ENCODE measurements around the gene INHBB. TPM values are rescaled to one million over a fixed set of nuclear protein-coding genes. Genes with fewer than 3 reads are reported as not detected.

The INHBB gene
- polyA plus RNA-seq, 3 donors, result 0.08 TPM; not detected in 2

DNA sequence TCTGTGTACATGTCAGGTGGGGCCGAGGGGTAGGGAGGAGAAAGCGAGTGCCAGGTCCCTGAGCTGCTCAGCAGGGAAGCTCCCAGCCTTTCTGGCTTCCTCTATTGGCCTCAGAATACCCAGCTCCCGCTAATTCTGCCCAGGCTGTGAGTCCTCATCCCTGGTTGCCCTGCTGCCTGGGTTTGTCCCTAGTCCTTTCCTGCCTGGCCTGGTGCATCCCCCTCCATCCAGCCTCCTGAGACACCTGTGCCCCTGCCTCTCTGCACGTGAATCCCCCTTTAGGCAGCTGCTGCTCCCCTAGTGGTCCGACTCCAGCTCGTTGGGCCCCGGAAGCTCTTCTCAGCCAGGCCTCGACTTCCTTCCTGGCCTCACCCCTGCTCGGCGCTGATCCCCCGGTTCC, 54.6 kb downstream of the INHBB start:
- Histone ChIP-seq H3K36me3 (replicated peaks in 1 of 2; ENCODE audit: control insufficient read depth in 1 of 2, insufficient read depth in 2 of 2, low read length in 2 of 2) (no peaks in the 10 kb centered on the region), H3K27me3 (ENCODE audit: control insufficient read depth in 2 of 2, insufficient read depth in 2 of 2, low read length in 2 of 2) (no peaks in the 10 kb centered on the region), H3K4me3 (replicated peaks in 1 of 3; ENCODE audit: low read depth in 2 of 3, low read length in 3 of 3) (no peak overlapping the region), H4K20me1 (ENCODE audit: insufficient read depth, low read length) (no peaks in the 10 kb centered on the region), H3K9me3 (replicated peaks in 1 of 2; ENCODE audit: control insufficient read depth in 1 of 2, insufficient read depth in 1 of 2, low read length in 2 of 2) (no peaks in the 10 kb centered on the region), H3K27ac (ENCODE audit: low read depth in 1 of 2, low read length in 2 of 2) (no peak overlapping the region), H3K4me2 (replicated peaks; ENCODE audit: extremely low read depth, low read length, poor library complexity, severe bottlenecking) (no peak overlapping the region), H2AFZ (ENCODE audit: insufficient read depth, low read depth, low read length, poor library complexity, severe bottlenecking) (no peak overlapping the region), H3K4me1 (ENCODE audit: control insufficient read depth in 1 of 2, insufficient read depth in 2 of 2, low read length in 2 of 2) (no peaks in the 10 kb centered on the region), H3K9ac (ENCODE audit: insufficient read depth, low read length, poor library complexity, severe bottlenecking) (no peak overlapping the region), H3K79me2 (ENCODE audit: insufficient read depth, low read length) (no peaks in the 10 kb centered on the region)
- Mint-ChIP-seq H3K27me3 (ENCODE audit: low read depth in 3 of 3) (peaks cover 5 to 11% (median 8%) of the 10 kb centered on the region in 3 donors), H3K27ac (no peak overlapping the region), H3K4me3 (no peak overlapping the region), H3K36me3 (no peaks in the 10 kb centered on the region), H3K9me3 (peaks cover 0 to 4% (median 0%) of the 10 kb centered on the region in 7 donors), H3K4me1 (no peaks in the 10 kb centered on the region)
- TF ChIP-seq, protein P1, sequence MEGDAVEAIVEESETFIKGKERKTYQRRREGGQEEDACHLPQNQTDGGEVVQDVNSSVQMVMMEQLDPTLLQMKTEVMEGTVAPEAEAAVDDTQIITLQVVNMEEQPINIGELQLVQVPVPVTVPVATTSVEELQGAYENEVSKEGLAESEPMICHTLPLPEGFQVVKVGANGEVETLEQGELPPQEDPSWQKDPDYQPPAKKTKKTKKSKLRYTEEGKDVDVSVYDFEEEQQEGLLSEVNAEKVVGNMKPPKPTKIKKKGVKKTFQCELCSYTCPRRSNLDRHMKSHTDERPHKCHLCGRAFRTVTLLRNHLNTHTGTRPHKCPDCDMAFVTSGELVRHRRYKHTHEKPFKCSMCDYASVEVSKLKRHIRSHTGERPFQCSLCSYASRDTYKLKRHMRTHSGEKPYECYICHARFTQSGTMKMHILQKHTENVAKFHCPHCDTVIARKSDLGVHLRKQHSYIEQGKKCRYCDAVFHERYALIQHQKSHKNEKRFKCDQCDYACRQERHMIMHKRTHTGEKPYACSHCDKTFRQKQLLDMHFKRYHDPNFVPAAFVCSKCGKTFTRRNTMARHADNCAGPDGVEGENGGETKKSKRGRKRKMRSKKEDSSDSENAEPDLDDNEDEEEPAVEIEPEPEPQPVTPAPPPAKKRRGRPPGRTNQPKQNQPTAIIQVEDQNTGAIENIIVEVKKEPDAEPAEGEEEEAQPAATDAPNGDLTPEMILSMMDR (IDR thresholded peaks at IDR 0.05), result no peak
- intact Hi-C loops (cut with micrococcal nuclease), result no loop called here
- DNase-seq, result no peak
- WGBS (ENCODE audit: insufficient coverage), result 60% methylated on average over 11 of the region's 11 CpGs

Other genes with a start within 250 kb of the INHBB start
- 10 to 100 TPM in 2 of 3 donors, 1 to 10 TPM in 1; 9.7 to 20.4 (median 18.1) TPM for gene TMEM185B, start 122.7 kb upstream of the INHBB start, polyA plus RNA-seq
- gene RALB, start 93.3 kb upstream of the INHBB start, polyA plus RNA-seq, result 100 to 1,000 TPM in 2 of 3 donors, 10 to 100 TPM in 1; 57.2 to 163 (median 139) TPM

Measured in CD14-positive monocyte (primary cell).